Right atrium auricular region (tissue), 2 donors: ENCODE measurements around the gene RCAN3. TPM values are rescaled to one million over a fixed set of nuclear protein-coding genes. Genes with fewer than 3 reads are reported as not detected.

Experiments used
- DNase-seq: peaks from one replicate; pipeline ENCODE4 v3.0.0-alpha.2; 2019; ENCODE audit warnings: low spot score
- H3K27ac ChIP-seq, 2 donors: fragments of 200-600 bp; sonication (generic); 1 replicate in 1 of 2; 2 replicates in 1 of 2; pipeline ENCODE4 v1.5.1; 2016 to 2019
- H3K27me3 ChIP-seq, 2 donors: fragments of 200-600 bp; sonication (generic); one replicate each; pipeline versions ENCODE4 v1.5.1 to v1.6.0; 2017 to 2019
- H3K36me3 ChIP-seq: fragments of 200-600 bp; sonication (generic); one replicate; pipeline ENCODE4 v1.5.1; 2016
- H3K4me1 ChIP-seq, 2 donors: fragments of 200-600 bp; sonication (generic); one replicate each; pipeline versions ENCODE4 v1.5.1 to v1.6.0; 2017 to 2019
- H3K4me3 ChIP-seq, 2 donors: fragments of 200-600 bp; sonication (generic); 1 replicate in 1 of 2; 2 replicates in 1 of 2; pipeline ENCODE4 v1.5.1; 2017 to 2019; ENCODE audit warnings: mild to moderate bottlenecking in 1 of 2, moderate library complexity in 1 of 2
- H3K9me3 ChIP-seq, 2 donors: fragments of 200-600 bp; sonication (generic); one replicate each; pipeline ENCODE4 v1.5.1; 2019
- total RNA-seq, 2 donors: library from RNA; depleted of rRNA; stranded (reverse); fragments of >200 nt; gene quantifications; one replicate each; pipeline ENCODE4 v1.1.0, GENCODE V29; 2016
- TF ChIP-seq, protein P1 (sequence below), 2 donors: fragments of 200-600 bp; sonication (generic); IDR thresholded peaks; one replicate each; pipeline ENCODE4 v1.5.1; 2019; ENCODE audit warnings: antibody characterized with exemption in 2 of 2

Gene RCAN3
- total RNA-seq, 2 donors from 2014 or later: 5.0 to 7.5 TPM

DNA sequence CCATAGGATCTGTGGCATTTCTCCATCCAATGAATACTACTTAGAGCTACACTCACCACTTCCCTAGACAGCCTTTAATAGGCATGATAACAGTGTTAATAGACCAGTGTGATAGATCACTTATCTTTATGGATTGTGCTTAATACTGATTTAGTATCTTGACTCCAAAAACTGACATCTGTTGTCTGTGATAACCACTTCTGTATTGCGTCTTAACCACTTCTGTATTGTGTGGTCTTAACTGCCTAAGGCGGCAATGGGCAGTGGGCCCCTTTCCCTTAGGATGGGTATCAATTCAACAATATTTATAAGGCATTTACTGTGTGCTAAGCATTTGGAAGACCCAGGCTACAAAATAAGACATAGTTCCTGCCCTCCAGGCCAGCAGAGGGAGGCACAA lies 32.0 kb upstream of the RCAN3 start:
- no peak for DNase-seq
- Histone ChIP-seq H3K4me1 (no peaks in the 10 kb centered on the region), H3K27ac (no peak overlapping the region), H3K27me3 (no peaks in the 10 kb centered on the region), H3K4me3 (no peak overlapping the region), H3K9me3 (no peaks in the 10 kb centered on the region), H3K36me3 (peaks cover 10% of the 10 kb centered on the region)
- TF ChIP-seq, protein P1, sequence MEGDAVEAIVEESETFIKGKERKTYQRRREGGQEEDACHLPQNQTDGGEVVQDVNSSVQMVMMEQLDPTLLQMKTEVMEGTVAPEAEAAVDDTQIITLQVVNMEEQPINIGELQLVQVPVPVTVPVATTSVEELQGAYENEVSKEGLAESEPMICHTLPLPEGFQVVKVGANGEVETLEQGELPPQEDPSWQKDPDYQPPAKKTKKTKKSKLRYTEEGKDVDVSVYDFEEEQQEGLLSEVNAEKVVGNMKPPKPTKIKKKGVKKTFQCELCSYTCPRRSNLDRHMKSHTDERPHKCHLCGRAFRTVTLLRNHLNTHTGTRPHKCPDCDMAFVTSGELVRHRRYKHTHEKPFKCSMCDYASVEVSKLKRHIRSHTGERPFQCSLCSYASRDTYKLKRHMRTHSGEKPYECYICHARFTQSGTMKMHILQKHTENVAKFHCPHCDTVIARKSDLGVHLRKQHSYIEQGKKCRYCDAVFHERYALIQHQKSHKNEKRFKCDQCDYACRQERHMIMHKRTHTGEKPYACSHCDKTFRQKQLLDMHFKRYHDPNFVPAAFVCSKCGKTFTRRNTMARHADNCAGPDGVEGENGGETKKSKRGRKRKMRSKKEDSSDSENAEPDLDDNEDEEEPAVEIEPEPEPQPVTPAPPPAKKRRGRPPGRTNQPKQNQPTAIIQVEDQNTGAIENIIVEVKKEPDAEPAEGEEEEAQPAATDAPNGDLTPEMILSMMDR (IDR thresholded peaks at IDR 0.05): no peak

DNA sequence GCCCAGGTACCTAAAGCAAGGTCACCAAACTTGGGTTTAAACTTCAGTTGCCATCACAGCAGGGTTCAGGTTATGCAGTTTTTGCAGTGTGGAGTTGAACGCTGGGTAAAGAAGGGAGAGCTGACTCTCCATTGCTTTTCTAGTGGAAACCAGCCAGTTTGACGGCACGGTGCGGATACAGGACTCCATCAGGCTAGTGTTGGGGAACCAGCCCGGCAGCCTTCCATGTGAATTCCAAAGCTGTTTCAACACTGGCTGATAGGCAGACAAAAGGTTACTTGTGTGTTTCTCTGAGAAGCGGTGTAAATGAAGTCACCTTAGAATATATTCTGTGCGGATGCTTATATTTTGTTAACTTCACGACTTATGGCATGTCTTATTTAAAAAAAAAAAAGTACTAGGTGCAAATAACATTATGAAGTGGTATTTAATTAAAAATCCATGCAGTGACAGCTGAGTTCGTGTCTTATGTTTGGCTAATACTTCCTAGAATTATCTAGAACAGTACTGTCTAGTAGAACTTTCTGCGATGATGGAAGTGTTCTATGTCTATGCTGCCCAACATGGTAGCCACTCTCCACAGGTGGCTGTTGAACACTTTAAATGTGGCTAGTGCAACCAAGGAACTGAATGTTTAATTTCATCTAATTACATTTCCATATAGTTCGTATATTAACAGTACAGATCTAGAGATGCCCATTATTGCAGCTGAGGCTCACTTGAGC lies 29.9 kb upstream of the RCAN3 start:
- no peaks in the 10 kb centered on the region for H3K27me3 ChIP-seq
- H3K4me3 ChIP-seq: no peak overlapping the region
- H3K9me3 ChIP-seq: no peaks in the 10 kb centered on the region
- no peak for DNase-seq
- H3K36me3 ChIP-seq: no peaks in the 10 kb centered on the region
- TF ChIP-seq, protein P1 (IDR thresholded peaks at IDR 0.05): no peak
- no peaks in the 10 kb centered on the region for H3K4me1 ChIP-seq
- no peak overlapping the region for H3K27ac ChIP-seq

DNA sequence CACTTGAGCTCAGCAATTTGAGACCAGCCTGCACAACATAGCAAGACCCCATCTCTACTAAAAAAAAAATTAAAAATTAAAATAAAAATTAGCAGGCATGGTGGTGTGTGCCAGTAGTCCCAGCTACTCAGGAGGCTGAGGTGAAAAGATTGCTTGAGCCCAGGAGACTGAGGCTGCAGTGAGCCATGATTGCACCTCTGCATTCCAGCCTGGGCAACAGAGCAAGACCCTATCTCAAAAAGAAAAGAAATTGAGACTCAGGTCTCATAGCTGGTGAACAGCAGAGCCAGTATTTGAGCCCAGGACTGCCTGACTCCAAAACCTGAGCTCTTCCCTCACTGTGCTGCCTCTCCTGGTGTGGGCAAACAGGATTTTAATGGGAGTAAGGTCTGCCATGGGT lies 28.4 kb upstream of the RCAN3 start:
- Histone ChIP-seq H3K36me3 (no peaks in the 10 kb centered on the region), H3K9me3 (no peaks in the 10 kb centered on the region), H3K4me3 (no peak overlapping the region), H3K4me1 (no peaks in the 10 kb centered on the region), H3K27me3 (no peaks in the 10 kb centered on the region), H3K27ac (no peak overlapping the region)
- no peak for DNase-seq
- TF ChIP-seq, protein P1 (IDR thresholded peaks at IDR 0.05): no peak

DNA sequence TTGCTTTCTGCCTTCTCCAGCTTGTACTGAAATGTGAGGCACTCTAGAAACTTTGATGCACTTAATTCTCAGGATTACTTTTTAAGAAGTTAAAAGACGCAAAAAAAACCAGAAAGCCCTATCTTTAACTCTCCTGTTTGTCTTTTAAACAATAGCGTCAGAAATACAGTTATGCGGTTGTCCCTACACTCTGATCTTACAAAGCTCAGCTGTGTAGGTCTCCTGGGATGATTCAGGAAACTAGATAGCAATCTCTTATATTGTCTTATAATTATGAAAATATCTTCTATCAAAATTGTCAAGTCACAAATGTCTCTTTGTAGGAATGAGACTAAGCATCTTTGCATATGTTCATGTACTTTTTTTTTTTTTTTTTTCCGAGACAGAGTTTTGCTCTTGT lies 26.9 kb upstream of the RCAN3 start:
- TF ChIP-seq, protein P1 (IDR thresholded peaks at IDR 0.05): no peak
- Histone ChIP-seq H3K27me3 (no peaks in the 10 kb centered on the region), H3K36me3 (no peaks in the 10 kb centered on the region), H3K9me3 (no peaks in the 10 kb centered on the region), H3K27ac (no peak overlapping the region), H3K4me1 (no peaks in the 10 kb centered on the region), H3K4me3 (no peak overlapping the region)
- DNase-seq: no peak

DNA sequence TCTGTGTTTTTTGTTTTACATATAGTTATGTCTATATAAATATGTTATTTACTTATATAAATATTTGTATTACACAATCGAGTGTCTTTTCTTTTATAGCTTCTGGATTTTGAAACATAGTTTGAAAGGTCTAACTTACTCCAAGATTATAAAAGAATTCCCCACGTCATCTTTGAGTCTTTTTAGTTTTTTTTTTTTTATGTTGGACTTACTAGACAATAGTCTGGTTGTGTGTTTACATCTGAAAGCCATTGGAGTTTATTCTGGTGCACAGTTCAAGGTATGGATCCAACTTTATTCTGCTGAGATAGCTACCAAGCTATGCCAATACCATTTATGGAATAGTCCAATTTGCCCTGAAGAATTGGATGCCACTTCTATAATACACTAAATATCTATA lies 26.1 kb upstream of the RCAN3 start:
- H3K4me3 ChIP-seq: no peak overlapping the region
- H3K4me1 ChIP-seq: no peaks in the 10 kb centered on the region
- H3K27ac ChIP-seq: no peak overlapping the region
- H3K9me3 ChIP-seq: no peaks in the 10 kb centered on the region
- TF ChIP-seq, protein P1 (IDR thresholded peaks at IDR 0.05): no peak
- DNase-seq: no peak
- no peaks in the 10 kb centered on the region for H3K36me3 ChIP-seq
- no peaks in the 10 kb centered on the region for H3K27me3 ChIP-seq

DNA sequence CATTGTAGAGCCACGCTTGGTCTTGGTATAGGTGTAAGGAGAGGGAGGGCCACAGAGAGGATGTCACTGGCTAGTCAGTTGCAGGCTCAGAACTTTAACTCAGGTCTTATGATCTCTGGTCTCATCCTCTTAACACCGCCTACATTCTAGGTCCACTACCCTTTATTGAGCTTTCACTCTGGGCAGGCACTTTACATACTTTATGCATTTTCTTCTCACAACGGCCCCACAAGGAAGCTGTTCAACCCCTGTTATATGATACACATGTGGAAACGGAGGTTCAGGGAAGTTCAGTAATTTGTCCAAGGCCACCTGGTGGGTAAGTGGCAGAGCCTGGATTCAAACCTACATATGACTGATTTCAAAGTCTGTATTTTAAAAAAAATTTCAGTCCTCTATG lies 25.3 kb upstream of the RCAN3 start:
- TF ChIP-seq, protein P1 (IDR thresholded peaks at IDR 0.05): no peak
- no peaks in the 10 kb centered on the region for H3K4me1 ChIP-seq
- no peak for DNase-seq
- H3K9me3 ChIP-seq: no peaks in the 10 kb centered on the region
- H3K27me3 ChIP-seq: no peaks in the 10 kb centered on the region
- H3K27ac ChIP-seq: no peak overlapping the region
- H3K36me3 ChIP-seq: no peaks in the 10 kb centered on the region
- no peak overlapping the region for H3K4me3 ChIP-seq
